KMS-11 (cell line): ENCODE measurements around the gene PACSIN2.

Source experiments
- H2AFZ ChIP-seq: fragments of 200-600 bp; sonication (generic); 2 replicates; pipeline ENCODE4 v1.6.1; 2016; ENCODE audit warnings: antibody characterized with exemption, mixed run types, low read depth
- H3K27ac ChIP-seq: fragments of 200-600 bp; sonication (generic); 2 replicates; pipeline ENCODE4 v1.6.1; 2016; ENCODE audit warnings: mild to moderate bottlenecking, mixed run types
- H3K27me3 ChIP-seq: fragments of 200-600 bp; sonication (generic); 2 replicates; pipeline ENCODE4 v1.6.1; 2017; ENCODE audit warnings: mild to moderate bottlenecking, low read depth, mixed run types, moderate library complexity; ENCODE audit not compliant: insufficient read depth
- H3K36me3 ChIP-seq: fragments of 200-600 bp; sonication (generic); 2 replicates; pipeline ENCODE4 v1.6.1; 2017; ENCODE audit warnings: mild to moderate bottlenecking, mixed run types; ENCODE audit not compliant: insufficient read depth
- H3K4me1 ChIP-seq: fragments of 200-600 bp; sonication (generic); 2 replicates; pipeline ENCODE4 v1.6.1; 2016; ENCODE audit warnings: mild to moderate bottlenecking, low read depth, mixed run types; ENCODE audit not compliant: poor library complexity, severe bottlenecking
- H3K4me2 ChIP-seq: fragments of 200-600 bp; sonication (generic); 2 replicates; pipeline ENCODE4 v1.7.0; 2016; ENCODE audit warnings: mild to moderate bottlenecking, mixed run types
- H3K4me3 ChIP-seq: fragments of 200-600 bp; sonication (generic); IDR thresholded peaks from 2 replicates; pipeline ENCODE4 v1.6.1; 2017; ENCODE audit warnings: low read depth, low read length, mixed read lengths; ENCODE audit not compliant: insufficient read depth
- H3K79me2 ChIP-seq: fragments of 200-600 bp; sonication (generic); 2 replicates; pipeline ENCODE4 v1.6.1; 2016; ENCODE audit warnings: low read depth, mixed run types; ENCODE audit not compliant: insufficient read depth
- H3K9ac ChIP-seq: fragments of 200-600 bp; sonication (generic); 2 replicates; pipeline ENCODE4 v1.6.1; 2016; ENCODE audit warnings: mild to moderate bottlenecking, mixed run types
- H4K20me1 ChIP-seq: fragments of 200-600 bp; sonication (generic); 2 replicates; pipeline ENCODE4 v1.6.1; 2016; ENCODE audit warnings: mild to moderate bottlenecking, mixed run types; ENCODE audit not compliant: insufficient read depth
- CTCF ChIP-seq: fragments of 200-600 bp; sonication (generic); conservative IDR thresholded peaks from 2 replicates; pipeline ENCODE4 v1.6.1; 2017; ENCODE audit warnings: low read depth, mild to moderate bottlenecking, antibody characterized with exemption, low read length, moderate library complexity, mixed read lengths

Gene PACSIN2

GRCh38 chr22:42945736-42946135, 69.2 kb downstream of the PACSIN2 start:
- Histone ChIP-seq H3K36me3 (no peaks in the 10 kb centered on the region), H3K4me1 (no peaks in the 10 kb centered on the region), H3K27me3 (no peaks in the 10 kb centered on the region), H2AFZ (no peak overlapping the region), H3K9ac (no peak overlapping the region), H3K27ac (no peak overlapping the region), H3K4me3 (no peak overlapping the region), H3K4me2 (no peak overlapping the region), H3K79me2 (no peaks in the 10 kb centered on the region), H4K20me1 (no peaks in the 10 kb centered on the region)
- no peak for TF ChIP-seq CTCF

- TF ChIP-seq CTCF, result no peak
- no peaks in the 10 kb centered on the region for H3K27me3 ChIP-seq
- no peak overlapping the region for H3K4me3 ChIP-seq
- H3K4me2 ChIP-seq, result no peak overlapping the region
- H4K20me1 ChIP-seq, result no peaks in the 10 kb centered on the region
- H3K9ac ChIP-seq, result no peak overlapping the region
- H3K36me3 ChIP-seq, result no peaks in the 10 kb centered on the region
- H2AFZ ChIP-seq, result no peak overlapping the region
- H3K4me1 ChIP-seq, result no peaks in the 10 kb centered on the region
- no peak overlapping the region for H3K27ac ChIP-seq
- no peaks in the 10 kb centered on the region for H3K79me2 ChIP-seq
These were observed 69.9 kb downstream of the PACSIN2 start for GRCh38 chr22:42945027-42945426.

- no peaks in the 10 kb centered on the region for H3K4me1 ChIP-seq
These were observed 70.5 kb downstream of the PACSIN2 start for GRCh38 chr22:42944409-42944808.

GRCh38 chr22:42943981-42944380, 71.0 kb downstream of the PACSIN2 start:
- Histone ChIP-seq H3K36me3 (no peaks in the 10 kb centered on the region), H4K20me1 (no peaks in the 10 kb centered on the region), H3K27me3 (no peaks in the 10 kb centered on the region), H2AFZ (no peak overlapping the region), H3K27ac (no peak overlapping the region), H3K4me3 (no peak overlapping the region), H3K4me1 (no peaks in the 10 kb centered on the region), H3K4me2 (no peak overlapping the region), H3K79me2 (no peaks in the 10 kb centered on the region), H3K9ac (no peak overlapping the region)
- TF ChIP-seq CTCF, result no peak

More at GRCh38 chr22:42944409-42944808, 70.5 kb downstream of the PACSIN2 start:
- H3K4me2 ChIP-seq, result no peak overlapping the region
- H2AFZ ChIP-seq, result no peak overlapping the region
- H3K27ac ChIP-seq, result no peak overlapping the region
- no peak overlapping the region for H3K4me3 ChIP-seq
- H3K79me2 ChIP-seq, result no peaks in the 10 kb centered on the region
- TF ChIP-seq CTCF, result no peak
- H4K20me1 ChIP-seq, result no peaks in the 10 kb centered on the region
- no peak overlapping the region for H3K9ac ChIP-seq
- no peaks in the 10 kb centered on the region for H3K36me3 ChIP-seq
- H3K27me3 ChIP-seq, result no peaks in the 10 kb centered on the region
